HG02588 (cell line): ENCODE measurements around the gene C14orf132.

Source experiments
- ATAC-seq: cut with Tn5 transposase; IDR thresholded peaks from one replicate; pipeline ENCODE4 v1.9.1; 2021; ENCODE audit warnings: mild to moderate bottlenecking, moderate library complexity; ENCODE audit not compliant: unreplicated experiment

The C14orf132 gene

GRCh38 chr14:96114002-96114401, 74.8 kb downstream of the C14orf132 start:
- ATAC-seq, result no peak

DNA sequence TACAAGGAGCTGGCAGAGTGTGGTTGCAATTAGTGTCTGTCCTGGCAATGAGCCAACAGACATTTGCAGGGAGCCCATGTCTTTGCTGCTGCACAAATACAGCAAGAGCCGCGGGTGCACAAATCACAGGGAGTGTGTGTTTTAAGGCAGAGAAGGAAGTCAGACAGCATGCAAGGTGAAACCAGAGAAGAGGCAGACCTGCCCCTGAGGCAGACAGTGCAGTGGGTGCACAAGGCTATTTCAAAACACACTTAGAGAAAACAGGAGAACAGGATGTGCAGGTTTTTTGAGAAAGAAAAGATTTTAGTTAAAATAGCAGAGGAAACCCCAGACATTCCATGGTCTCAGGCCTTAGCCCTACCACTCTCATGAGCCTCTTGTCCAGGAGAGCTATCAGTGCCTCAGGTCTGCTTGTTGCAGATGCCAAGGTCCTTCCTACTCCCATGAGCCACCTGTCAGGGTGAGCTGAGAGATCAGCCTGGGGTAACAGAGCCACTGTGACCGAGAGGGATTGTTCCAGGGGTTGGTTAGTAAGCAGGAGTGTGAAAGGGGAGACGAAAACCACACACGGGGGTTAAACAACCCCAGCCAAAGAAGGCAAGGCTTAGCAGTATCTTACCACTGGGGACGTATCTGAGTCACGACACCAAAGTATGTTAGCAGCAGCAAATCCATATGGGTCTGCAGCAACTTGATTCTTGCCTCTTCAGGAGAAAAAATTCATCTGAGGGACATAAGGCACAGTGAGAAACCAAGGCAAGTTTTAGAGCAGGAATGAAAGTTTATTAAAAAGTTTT, 78.1 kb downstream of the C14orf132 start:
- no peak for ATAC-seq

- ATAC-seq, result no peak
Measured at GRCh38 chr14:96117960-96118359, 78.8 kb downstream of the C14orf132 start.

DNA sequence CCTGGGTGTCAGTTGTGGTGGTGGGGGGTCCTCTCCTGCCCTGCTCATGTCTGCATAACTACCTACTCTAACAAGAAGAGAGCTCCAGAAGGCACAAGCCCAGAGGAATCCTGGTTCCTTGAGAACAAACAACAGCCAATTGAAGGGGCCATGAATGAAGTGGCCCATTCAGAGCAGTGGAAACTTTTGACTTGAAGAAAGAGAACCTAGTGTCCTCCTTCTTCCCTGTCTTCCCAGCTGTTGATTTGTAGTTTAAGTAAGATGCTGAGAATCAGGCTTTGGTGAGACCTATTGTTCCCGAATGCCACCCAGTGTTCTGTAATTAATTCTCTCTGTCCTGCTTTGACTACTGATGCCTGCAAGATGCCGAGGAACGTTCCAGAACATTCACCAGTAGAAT, 79.2 kb downstream of the C14orf132 start:
- ATAC-seq, result no peak

- no peak for ATAC-seq
Measured at GRCh38 chr14:96119947-96120346, 80.8 kb downstream of the C14orf132 start.

DNA sequence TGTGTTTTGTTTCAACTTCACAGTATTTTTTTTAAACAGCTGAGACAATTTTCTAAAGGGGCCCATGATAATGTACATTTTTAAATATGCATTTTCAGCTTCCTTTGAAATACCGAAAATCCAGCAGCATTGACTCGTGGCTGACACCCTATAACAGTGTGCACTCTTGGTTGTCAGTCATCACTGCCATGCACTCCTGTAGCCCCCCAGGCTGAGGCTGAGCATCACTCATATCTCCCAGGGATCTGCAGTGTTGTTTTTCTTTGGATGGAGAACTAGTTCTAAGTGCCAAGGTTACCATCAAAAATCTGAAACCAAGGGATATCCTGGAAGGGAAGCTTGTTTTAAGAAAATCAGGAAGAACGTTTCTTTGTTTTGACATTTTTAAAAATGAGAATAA, 81.2 kb downstream of the C14orf132 start:
- no peak for ATAC-seq

DNA sequence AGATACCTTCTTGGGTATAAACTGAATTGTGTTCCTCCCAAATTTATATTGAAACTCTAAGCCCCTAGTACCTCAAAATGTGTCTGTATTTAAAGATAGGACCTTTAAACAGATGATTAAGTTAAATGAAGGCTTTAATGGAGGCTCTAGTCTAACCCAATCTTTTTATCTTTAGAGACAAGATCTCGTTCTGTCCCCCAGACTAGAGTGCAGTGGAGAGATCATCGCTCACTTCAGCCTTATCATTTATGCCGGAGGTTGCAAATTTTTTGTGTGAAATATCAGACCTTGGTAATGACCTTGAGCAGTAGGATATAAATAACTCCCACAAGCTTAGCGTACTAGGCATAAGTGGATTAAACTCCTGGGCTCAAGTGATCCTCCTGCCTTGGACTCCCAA, 81.8 kb downstream of the C14orf132 start:
- ATAC-seq, result no peak

DNA sequence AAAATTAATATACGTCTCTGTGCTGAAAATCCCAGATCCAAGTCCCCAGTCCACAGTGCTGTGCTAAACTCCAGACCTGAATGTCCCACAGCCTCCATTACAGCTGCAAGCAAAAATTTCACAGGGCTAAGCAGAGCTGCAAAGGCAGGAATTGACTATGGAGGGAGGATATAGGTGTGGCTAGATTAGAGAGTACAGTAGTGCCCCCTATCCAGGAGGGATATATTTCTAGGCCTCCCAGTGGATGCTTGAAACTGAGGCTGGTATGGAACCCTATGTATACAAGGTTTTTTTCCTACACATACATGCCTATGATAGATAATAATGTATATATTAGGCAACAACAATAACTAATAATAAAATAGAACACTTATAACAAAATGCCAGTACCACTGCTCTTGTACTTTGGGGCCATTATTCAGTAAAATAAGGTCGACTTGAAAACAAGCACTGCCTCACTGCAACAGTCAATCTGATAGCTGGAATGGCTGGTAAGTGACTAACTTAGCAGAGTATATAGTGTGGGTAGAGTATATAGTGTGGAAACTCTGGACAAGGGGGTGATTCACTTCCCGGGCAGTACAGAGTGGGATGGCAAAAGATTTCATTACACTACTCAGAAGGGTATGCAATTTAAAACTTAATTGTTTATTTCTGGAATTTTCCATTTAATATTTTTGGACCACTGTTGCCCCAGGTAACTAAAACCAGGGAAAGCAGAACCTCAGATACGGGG, 82.7 kb downstream of the C14orf132 start:
- no peak for ATAC-seq

DNA sequence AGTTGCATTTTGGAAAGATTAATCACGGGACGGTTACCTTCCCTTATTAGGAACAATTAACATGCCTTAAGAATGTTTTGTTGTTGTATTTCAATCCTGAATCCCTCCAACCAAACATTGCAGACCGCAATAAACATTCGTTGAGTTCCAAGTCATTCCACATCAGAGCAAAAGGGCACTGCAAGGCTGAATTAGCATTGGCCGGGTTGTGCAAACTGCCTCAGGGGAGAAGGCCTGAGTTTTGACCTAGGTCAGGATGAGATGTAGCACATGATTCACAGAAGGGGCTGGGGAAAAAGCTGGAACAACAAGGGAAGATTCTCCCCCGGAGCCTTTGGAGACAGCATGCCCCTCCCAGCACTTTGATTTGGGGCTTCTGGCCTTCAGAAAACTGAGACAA, 83.3 kb downstream of the C14orf132 start:
- ATAC-seq, result no peak

DNA sequence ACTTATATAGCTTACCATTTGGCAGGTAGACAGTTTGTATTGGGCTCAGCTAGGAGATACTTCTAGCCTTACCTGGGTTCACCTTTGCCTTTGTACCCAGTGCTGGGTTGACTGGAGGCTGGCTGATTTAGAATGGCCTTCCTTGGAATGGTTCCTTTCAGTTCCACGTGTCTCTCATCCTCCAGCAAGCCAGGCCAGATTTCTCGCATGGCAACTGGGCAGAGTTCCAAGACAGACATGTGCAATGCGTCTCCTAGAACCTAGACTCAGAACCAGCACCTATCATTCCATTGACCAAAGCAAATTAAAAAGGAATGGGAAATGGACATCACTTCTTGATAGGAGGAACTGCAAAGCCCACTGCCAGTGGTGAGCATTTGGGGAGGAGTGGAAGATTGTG, 86.4 kb downstream of the C14orf132 start:
- no peak for ATAC-seq

DNA sequence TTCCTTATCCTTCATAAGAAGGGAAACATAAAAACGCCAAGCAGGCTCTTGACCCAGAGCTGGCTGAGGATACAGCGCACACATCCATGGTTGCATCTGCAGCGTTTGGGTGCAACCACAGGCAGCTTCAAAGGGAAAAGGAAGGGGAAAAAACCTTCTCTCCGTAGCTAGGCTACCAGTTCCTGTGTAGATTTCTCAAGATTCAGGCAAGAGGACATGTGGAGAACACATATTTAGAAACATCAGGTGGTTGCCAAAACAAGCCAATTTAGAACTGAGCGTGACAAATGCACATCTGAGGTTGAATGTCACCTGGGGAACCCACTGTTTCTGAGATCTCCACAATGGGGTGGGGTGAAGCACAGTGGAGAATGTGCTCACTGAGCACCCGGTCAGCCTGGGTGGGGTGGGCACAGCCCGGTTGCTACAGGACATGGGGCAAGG, 87.2 kb downstream of the C14orf132 start:
- peak; percentile 60 for ATAC-seq

DNA sequence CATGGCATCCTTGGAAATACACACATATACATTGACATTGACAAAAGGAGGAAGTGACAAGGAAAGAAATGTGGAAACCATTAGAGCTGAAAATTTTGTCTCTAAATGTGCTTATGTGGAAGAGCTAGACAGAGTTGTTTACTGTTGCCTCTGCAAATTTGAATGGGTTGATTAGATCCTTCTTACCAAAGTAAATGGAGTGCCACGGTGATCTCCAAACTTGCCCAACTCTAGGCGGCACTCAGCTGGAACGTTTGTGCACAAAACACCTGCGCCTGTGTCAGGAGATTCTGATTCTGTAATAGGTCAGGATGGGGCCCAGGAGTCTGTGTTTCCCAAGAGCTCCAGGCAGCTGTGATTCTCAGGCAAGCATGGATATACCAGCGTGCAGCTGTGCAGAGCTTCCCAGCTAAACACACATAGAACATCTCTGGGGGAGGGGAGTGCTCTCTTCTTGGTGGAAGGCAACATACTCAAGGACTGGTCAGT, 87.7 kb downstream of the C14orf132 start:
- ATAC-seq, result no peak

GRCh38 chr14:96129128-96129736, 90.1 kb downstream of the C14orf132 start:
- no peak for ATAC-seq

DNA sequence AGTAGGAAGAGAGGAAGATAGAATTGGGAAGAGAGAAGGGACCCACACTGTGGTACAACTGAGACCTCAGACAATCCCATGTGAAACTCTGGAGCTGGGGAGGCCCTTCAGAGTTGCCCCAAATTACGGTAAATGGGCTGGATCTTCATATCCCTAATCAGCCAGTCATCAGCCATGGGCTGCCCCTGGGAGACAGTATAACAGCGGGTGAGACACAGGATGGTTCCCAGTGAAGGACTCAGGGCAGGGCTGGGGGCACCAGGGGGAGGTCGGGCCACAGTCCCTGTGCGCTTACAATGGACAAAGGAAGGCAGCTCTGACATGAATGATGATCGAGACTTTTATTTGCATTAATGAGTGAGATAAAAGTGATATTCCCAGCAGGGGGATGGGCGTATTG, 91.2 kb downstream of the C14orf132 start:
- ATAC-seq, result no peak

DNA sequence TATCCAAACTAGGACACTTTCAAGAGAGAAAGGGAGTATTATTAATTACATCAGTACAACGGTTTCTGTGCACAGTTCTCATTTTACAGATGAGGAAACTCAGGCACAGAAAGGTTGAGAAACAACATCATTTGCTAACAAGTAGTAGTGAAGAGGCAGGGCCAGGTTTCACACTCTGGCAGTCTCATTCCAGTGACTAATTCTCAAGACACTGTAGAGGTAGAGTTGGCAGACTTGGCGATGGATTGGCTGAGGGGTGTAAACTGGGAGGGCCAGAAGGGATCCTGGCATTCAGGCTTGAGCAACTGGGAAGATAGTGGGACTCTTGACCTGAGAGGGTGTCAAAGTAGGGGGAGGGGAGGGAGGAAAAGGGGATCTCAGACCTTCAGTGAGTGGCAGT, 91.7 kb downstream of the C14orf132 start:
- ATAC-seq, result no peak

GRCh38 chr14:96131836-96132235, 92.7 kb downstream of the C14orf132 start:
- ATAC-seq, result no peak

GRCh38 chr14:96134508-96134907, 95.3 kb downstream of the C14orf132 start:
- ATAC-seq, result no peak

DNA sequence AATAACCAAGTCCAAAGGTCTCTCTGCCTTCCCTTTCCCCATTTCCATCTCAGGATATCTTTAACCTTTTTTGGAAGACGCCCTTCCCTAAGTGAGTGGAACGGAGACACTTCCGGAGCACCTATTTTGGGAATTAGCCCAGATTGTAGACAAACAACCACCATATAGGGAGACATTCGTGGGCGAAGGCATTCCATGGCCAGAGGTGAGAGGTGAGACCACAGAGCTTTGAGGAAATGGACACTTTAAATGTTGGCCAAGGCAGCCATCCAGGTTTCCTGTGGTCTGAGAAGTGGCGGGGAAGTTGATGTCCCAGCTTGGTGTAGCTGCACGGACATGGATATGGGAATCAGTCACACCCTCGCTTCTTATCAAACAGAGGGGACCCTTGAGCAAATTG, 96.1 kb downstream of the C14orf132 start:
- ATAC-seq, result no peak

DNA sequence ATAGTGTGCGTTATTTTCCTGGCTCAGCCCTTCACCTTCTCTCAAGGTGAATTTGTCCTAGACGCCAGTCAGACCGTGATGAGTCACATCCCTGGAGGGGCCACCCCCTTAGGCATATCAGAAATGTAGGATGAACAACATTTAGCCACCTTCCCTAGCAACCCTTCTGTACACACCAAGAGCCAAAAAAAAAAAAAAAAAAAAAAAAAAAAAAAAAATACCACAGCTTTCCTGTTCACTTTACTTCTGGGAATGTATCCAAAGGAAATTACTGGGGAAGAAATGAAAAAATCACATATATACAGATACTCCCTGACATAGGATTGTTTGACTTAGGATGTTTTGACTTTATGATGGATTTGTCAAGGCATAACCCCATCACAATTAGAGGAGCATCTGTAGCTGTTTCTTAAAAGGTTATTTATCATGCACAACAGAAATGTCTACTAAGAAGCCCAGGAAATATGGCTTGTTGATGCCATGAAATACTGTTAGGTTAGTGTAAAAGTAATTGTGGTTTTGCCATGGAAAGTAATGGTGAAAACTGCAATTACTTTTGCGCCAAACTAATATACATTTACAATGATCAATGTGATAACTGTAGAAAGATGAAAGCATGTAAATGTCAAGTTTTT, 97.3 kb downstream of the C14orf132 start:
- ATAC-seq, result no peak

- ATAC-seq, result no peak
Measured at GRCh38 chr14:96138241-96138640, 99.1 kb downstream of the C14orf132 start.

DNA sequence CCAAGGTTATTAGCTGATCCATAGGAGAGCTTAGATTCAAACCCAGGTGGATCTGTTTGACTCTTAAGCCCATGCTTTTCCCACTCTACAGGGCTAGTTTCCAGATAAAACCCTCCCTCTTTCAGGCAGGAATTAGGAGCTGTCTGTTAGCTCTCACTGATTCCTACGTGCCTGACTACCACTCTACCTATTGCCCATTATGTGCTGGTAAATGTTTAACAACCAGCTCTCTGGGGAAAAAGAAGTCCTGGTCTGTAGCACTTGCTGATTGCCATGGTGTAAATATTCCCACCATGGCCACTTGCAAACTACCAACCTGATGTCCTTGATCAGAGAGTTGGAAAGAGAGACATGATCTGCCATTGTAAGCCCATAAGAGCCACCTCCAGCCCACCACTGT, 100.0 kb downstream of the C14orf132 start:
- no peak for ATAC-seq
